Nephron (organoid): ENCODE measurements around the gene SECISBP2.
"Not testable (repeated sequence)": the region's sequence is repeated elsewhere in the genome, so short reads cannot be mapped to it uniquely, and the experiment has no call there.

Source experiments
- H3K27ac Mint-ChIP-seq, 3 experiments: 2 replicates each; pipeline ENCODE4 v1.8.0; 2020; ENCODE audit warnings: mixed read lengths in 3 of 3, mild to moderate bottlenecking in 2 of 3, moderate library complexity in 1 of 3
- H3K27me3 Mint-ChIP-seq: 2 replicates; pipeline ENCODE4 v1.8.0; 2021; ENCODE audit warnings: low read depth, mild to moderate bottlenecking, moderate library complexity, mixed read lengths
- H3K36me3 Mint-ChIP-seq: 2 replicates; pipeline ENCODE4 v1.8.0; 2020; ENCODE audit warnings: low read depth, mixed read lengths
- H3K4me1 Mint-ChIP-seq: 2 replicates; pipeline ENCODE4 v1.8.0; 2020; ENCODE audit warnings: mixed read lengths
- H3K4me3 Mint-ChIP-seq, 3 experiments: 2 replicates each; pipeline ENCODE4 v1.8.0; 2020; ENCODE audit warnings: mild to moderate bottlenecking in 3 of 3, mixed read lengths in 3 of 3, moderate library complexity in 2 of 3
- H3K9me3 Mint-ChIP-seq: 2 replicates; pipeline ENCODE4 v1.8.0; 2020; ENCODE audit warnings: mixed read lengths
- TF ChIP-seq, protein P1 (sequence below), 3 experiments: fragments of 200-600 bp; sonication (generic); IDR thresholded peaks; one replicate each; pipeline ENCODE4 v1.5.0; 2021; ENCODE audit warnings: antibody characterized with exemption in 3 of 3; ENCODE audit not compliant: unreplicated experiment in 3 of 3

The SECISBP2 gene

DNA sequence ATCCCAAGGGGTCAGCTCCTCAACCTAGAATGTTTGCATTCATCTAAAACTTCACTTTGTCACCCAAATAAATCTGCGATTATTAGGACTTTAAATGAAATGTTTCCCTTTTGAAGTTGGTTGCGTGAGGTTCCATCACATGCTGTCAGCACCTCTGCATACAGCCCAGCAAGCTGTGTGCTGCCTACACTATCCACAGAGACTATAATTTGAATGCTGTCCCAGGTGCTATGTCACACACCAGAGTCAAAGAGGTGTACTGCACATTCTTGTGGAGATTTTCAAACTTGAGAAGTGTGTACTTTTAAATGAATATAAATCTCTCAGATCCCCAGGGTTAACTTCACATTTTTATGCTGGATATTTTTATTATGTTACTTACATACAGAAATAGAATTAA, 26.6 kb upstream of the SECISBP2 start:
- Mint-ChIP-seq H3K36me3 (peaks cover 4% of the 10 kb centered on the region), H3K27ac (no peak overlapping the region), H3K27me3 (no peaks in the 10 kb centered on the region), H3K4me3 (no peak overlapping the region), H3K4me1 (no peaks in the 10 kb centered on the region), H3K9me3 (peaks cover 14% of the 10 kb centered on the region)
- TF ChIP-seq, protein P1, sequence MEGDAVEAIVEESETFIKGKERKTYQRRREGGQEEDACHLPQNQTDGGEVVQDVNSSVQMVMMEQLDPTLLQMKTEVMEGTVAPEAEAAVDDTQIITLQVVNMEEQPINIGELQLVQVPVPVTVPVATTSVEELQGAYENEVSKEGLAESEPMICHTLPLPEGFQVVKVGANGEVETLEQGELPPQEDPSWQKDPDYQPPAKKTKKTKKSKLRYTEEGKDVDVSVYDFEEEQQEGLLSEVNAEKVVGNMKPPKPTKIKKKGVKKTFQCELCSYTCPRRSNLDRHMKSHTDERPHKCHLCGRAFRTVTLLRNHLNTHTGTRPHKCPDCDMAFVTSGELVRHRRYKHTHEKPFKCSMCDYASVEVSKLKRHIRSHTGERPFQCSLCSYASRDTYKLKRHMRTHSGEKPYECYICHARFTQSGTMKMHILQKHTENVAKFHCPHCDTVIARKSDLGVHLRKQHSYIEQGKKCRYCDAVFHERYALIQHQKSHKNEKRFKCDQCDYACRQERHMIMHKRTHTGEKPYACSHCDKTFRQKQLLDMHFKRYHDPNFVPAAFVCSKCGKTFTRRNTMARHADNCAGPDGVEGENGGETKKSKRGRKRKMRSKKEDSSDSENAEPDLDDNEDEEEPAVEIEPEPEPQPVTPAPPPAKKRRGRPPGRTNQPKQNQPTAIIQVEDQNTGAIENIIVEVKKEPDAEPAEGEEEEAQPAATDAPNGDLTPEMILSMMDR (IDR thresholded peaks at IDR 0.05; ENCODE audit: unreplicated experiment in 3 of 3) = no peak

DNA sequence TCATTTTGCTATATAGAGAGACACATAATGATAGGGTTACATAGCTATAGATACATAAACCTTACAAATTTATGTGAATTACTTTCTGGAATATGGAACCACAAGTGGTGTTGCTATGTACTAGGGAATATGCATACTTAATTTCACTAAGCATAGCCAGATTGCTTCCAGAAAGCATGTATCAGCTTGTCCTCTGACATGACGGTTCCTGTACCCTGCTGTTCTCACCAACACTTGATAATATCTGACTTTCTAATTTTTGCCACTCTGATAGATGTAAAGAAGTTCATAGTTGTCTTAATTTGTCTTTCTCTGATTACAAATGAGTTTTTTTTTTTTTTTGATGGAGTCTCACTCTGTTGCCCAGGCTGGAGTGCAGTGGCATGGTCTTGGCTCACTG, 25.3 kb upstream of the SECISBP2 start:
- Mint-ChIP-seq H3K27ac (no peak overlapping the region), H3K9me3 (peaks cover 15% of the 10 kb centered on the region), H3K4me3 (no peak overlapping the region), H3K27me3 (no peaks in the 10 kb centered on the region), H3K36me3 (no peaks in the 10 kb centered on the region), H3K4me1 (no peaks in the 10 kb centered on the region)
- TF ChIP-seq, protein P1 (IDR thresholded peaks at IDR 0.05; ENCODE audit: unreplicated experiment in 3 of 3) = no peak

DNA sequence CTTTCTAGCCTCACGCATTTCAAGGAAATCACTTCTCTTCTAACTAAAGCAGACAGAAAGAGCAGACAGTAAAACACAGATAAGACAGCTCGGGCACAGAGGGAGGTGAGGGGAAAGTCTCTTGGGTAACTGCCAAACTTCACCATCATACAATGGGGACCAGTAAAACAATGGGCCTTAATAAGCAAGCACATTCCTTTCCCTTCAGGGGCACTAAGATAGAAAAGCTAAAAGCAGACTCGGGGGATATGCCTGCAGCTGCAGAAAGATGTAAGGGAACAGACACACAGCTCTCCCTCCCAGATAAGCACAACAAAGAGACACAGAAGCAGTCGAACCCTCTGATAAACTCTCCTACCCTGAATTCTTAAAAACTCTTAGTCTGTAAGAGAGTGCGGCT, 22.9 kb upstream of the SECISBP2 start:
- H3K36me3 Mint-ChIP-seq = no peaks in the 10 kb centered on the region
- no peaks in the 10 kb centered on the region for H3K4me1 Mint-ChIP-seq
- H3K27me3 Mint-ChIP-seq = peaks cover 4% of the 10 kb centered on the region
- TF ChIP-seq, protein P1 (IDR thresholded peaks at IDR 0.05; ENCODE audit: unreplicated experiment in 3 of 3) = no peak
- H3K9me3 Mint-ChIP-seq = peaks cover 15% of the 10 kb centered on the region
- no peak overlapping the region for H3K4me3 Mint-ChIP-seq
- no peak overlapping the region for H3K27ac Mint-ChIP-seq

DNA sequence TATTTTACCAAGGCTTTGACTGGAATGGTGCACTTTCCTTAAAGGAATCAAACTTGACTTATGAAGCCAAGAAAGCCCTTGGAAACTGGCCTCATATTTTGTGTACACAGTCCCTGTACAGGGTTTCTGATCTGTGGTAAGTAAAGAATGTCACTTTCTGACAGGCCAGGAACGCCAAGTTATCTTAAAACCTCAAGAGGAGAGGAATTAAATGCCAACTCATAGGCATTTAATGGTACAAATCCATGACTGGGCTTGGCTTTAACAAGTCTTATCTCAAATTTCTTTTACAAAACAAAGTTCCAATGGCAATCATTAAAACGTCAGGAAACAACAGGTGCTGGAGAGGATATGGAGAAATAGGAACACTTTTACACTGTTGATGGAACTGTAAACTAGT, 16.3 kb upstream of the SECISBP2 start:
- not testable (repeated sequence) for H3K27ac Mint-ChIP-seq

DNA sequence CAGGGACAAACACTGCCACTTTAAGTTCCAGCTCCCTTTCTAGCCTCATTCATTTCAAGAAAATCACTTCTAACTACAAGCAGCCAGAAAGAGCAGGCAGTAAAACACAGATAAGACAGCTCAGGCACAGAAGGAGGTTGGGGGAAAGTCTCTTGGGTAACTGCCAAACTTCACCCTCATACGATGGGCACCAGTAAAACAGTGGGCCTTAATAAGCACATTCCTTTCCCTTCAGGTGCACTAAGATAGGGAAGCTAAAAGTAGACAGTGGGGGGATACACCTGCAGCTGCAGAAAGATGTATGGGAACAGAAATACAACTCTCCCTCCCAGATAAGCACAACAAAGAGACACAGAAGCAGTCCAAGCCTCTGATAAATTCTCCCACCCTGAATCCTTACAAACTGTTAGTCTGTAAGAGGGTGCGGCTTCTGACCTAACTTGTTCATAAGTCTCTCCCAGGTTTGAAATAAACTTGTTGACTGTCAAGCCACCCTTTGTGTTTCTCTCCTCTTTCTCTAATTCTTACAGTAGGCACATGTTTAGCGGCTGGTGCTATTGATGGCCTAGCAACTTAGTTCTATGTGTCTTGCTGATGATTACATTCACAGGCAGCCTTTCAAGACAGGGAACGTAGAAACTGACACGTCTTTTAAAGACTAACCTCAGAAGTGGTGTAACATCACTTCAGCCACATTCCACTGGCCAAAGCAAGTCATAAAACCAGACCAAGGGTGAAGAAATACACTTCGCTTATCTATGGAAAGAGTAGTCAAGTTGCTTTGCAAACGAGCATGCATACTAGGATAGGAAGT, 14.1 kb upstream of the SECISBP2 start:
- H3K9me3 Mint-ChIP-seq = no peaks in the 10 kb centered on the region
- H3K27ac Mint-ChIP-seq = no peak overlapping the region
- TF ChIP-seq, protein P1 (IDR thresholded peaks at IDR 0.05; ENCODE audit: unreplicated experiment in 3 of 3) = no peak
- H3K4me1 Mint-ChIP-seq = peaks cover 5% of the 10 kb centered on the region
- peaks cover 15% of the 10 kb centered on the region for H3K36me3 Mint-ChIP-seq
- H3K27me3 Mint-ChIP-seq = peaks cover 4% of the 10 kb centered on the region
- no peak overlapping the region for H3K4me3 Mint-ChIP-seq

More for the DNA sequence above, 16.3 kb upstream of the SECISBP2 start:
- peaks cover 11% of the 10 kb centered on the region for H3K36me3 Mint-ChIP-seq
- not testable (repeated sequence) for H3K4me3 Mint-ChIP-seq, H3K9me3 Mint-ChIP-seq, H3K27me3 Mint-ChIP-seq, H3K4me1 Mint-ChIP-seq

DNA sequence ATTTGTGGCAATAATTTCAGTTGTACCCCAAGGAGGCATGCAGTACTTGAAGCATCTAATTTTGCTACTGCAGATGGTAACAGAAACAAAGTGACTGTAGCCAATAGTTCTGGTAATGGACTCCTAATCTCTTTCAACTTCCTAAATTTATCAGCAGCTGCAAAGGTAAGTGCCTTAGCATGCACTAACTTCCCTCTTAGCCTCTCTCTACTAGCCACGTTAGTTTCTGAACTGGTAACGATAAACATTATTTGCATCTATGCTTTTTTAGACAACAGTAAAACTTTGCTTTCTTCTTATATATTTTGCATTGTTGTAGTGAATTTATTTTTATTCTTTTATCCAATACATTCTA, 13.5 kb upstream of the SECISBP2 start:
- Mint-ChIP-seq H3K36me3 (peaks cover 15% of the 10 kb centered on the region), H3K9me3 (no peaks in the 10 kb centered on the region), H3K27me3 (peaks cover 4% of the 10 kb centered on the region), H3K27ac (no peak overlapping the region), H3K4me3 (no peak overlapping the region), H3K4me1 (peaks cover 5% of the 10 kb centered on the region)
- TF ChIP-seq, protein P1 (IDR thresholded peaks at IDR 0.05; ENCODE audit: unreplicated experiment in 3 of 3) = no peak
